Measurements from ENCODE around the gene CFAP43. TPM values are rescaled to one million over a fixed set of nuclear protein-coding genes. Genes with fewer than 3 reads are reported as not detected.
"Not testable (repeated sequence)": the region's sequence is repeated elsewhere in the genome, so short reads cannot be mapped to it uniquely, and the experiment has no call there.

CFAP43 gene
- total RNA-seq, 1 donor from 2014 or later, result 0.25 TPM

GRCh38 chr10:104252368-104252767 lies 20.2 kb upstream of the CFAP43 start:
- Histone ChIP-seq H3K27ac (no peak overlapping the region), H3K9me3 (no peaks in the 10 kb centered on the region), H3K4me1 (peaks cover 29% of the 10 kb centered on the region), H3K4me3 (no peak overlapping the region), H3K36me3 (peaks cover 0 to under 1% of the 10 kb centered on the region in 2 donors), H3K27me3 (no peaks in the 10 kb centered on the region)
- DNase-seq (ENCODE audit: extremely low spot score in 2 of 2), result no peak
- TF ChIP-seq POLR2A (IDR thresholded peaks at IDR 0.05) (no peak), CTCF (IDR thresholded peaks at IDR 0.05) (no peak), POLR2AphosphoS5 (IDR thresholded peaks at IDR 0.05; ENCODE audit: insufficient read depth in 1 of 2, low read depth in 1 of 2) (no peak)
- intact Hi-C loops (cut with DNase I), result no loop called here

GRCh38 chr10:104251443-104251842 lies 19.3 kb upstream of the CFAP43 start:
- Histone ChIP-seq H3K27ac (no peak overlapping the region), H3K36me3 (no peaks in the 10 kb centered on the region), H3K27me3 (no peaks in the 10 kb centered on the region), H3K4me3 (no peak overlapping the region), H3K4me1 (peaks cover 19% of the 10 kb centered on the region), H3K9me3 (no peaks in the 10 kb centered on the region)
- TF ChIP-seq POLR2AphosphoS5 (IDR thresholded peaks at IDR 0.05; ENCODE audit: insufficient read depth in 1 of 2, low read depth in 1 of 2) (no peak), CTCF (IDR thresholded peaks at IDR 0.05) (no peak), POLR2A (IDR thresholded peaks at IDR 0.05) (no peak)
- intact Hi-C loops (cut with DNase I), result no loop called here
- no peak for DNase-seq (ENCODE audit: extremely low spot score in 2 of 2)

GRCh38 chr10:104250371-104250770 lies 18.2 kb upstream of the CFAP43 start:
- DNase-seq (ENCODE audit: extremely low spot score in 2 of 2), result no peak
- Histone ChIP-seq H3K4me3 (no peak overlapping the region), H3K9me3 (no peaks in the 10 kb centered on the region), H3K27ac (no peak overlapping the region), H3K27me3 (no peaks in the 10 kb centered on the region), H3K4me1 (peaks cover 11% of the 10 kb centered on the region), H3K36me3 (no peaks in the 10 kb centered on the region)
- intact Hi-C loops (cut with DNase I), result no loop called here
- TF ChIP-seq POLR2AphosphoS5 (IDR thresholded peaks at IDR 0.05; ENCODE audit: insufficient read depth in 1 of 2, low read depth in 1 of 2) (no peak), CTCF (IDR thresholded peaks at IDR 0.05) (no peak), POLR2A (IDR thresholded peaks at IDR 0.05) (no peak)

GRCh38 chr10:104248931-104249330 lies 16.8 kb upstream of the CFAP43 start:
- H3K4me1 ChIP-seq; DNase-seq (ENCODE audit: extremely low spot score in 2 of 2); H3K27ac ChIP-seq; intact Hi-C loops (cut with DNase I); H3K9me3 ChIP-seq; H3K4me3 ChIP-seq; H3K36me3 ChIP-seq; H3K27me3 ChIP-seq: not testable (repeated sequence)

- intact Hi-C loops (cut with DNase I), result no loop called here
- Histone ChIP-seq H3K27me3 (no peaks in the 10 kb centered on the region), H3K27ac (no peak overlapping the region), H3K9me3 (no peaks in the 10 kb centered on the region), H3K4me3 (no peak overlapping the region), H3K36me3 (no peaks in the 10 kb centered on the region), H3K4me1 (no peaks in the 10 kb centered on the region)
- TF ChIP-seq CTCF (IDR thresholded peaks at IDR 0.05), result no peak
- TF ChIP-seq POLR2A (IDR thresholded peaks at IDR 0.05), result no peak
- TF ChIP-seq POLR2AphosphoS5 (IDR thresholded peaks at IDR 0.05; ENCODE audit: insufficient read depth in 1 of 2, low read depth in 1 of 2), result no peak
- DNase-seq (ENCODE audit: extremely low spot score in 2 of 2), result no peak
Observed at GRCh38 chr10:104247513-104248146, 15.5 kb upstream of the CFAP43 start.
